HG02610 (cell line): ENCODE results near the gene MYO1A.
"Not testable (repeated sequence)": the region's sequence is repeated elsewhere in the genome, so short reads cannot be mapped to it uniquely, and the experiment has no call there.

Experiments
- ATAC-seq: cut with Tn5 transposase; IDR thresholded peaks from one replicate; pipeline ENCODE4 v1.9.1; 2021; ENCODE audit warnings: mild to moderate bottlenecking, moderate library complexity; ENCODE audit not compliant: unreplicated experiment

The MYO1A gene

GRCh38 chr12:56996793-56997545, 53.0 kb downstream of the MYO1A start:
- no peak for ATAC-seq

- ATAC-seq, result no peak
Measured at GRCh38 chr12:56995930-56996496, 53.9 kb downstream of the MYO1A start.

- ATAC-seq, result no peak
Measured at GRCh38 chr12:56995201-56995929, 54.6 kb downstream of the MYO1A start.

- no peak for ATAC-seq
Measured at GRCh38 chr12:56994231-56994746, 55.6 kb downstream of the MYO1A start.

- no peak for ATAC-seq
Measured at GRCh38 chr12:56993346-56993745, 56.6 kb downstream of the MYO1A start.

- ATAC-seq, result no peak
Measured at GRCh38 chr12:56991319-56992246, 58.3 kb downstream of the MYO1A start.

- no peak for ATAC-seq
Measured at GRCh38 chr12:56990648-56991318, 59.1 kb downstream of the MYO1A start.

GRCh38 chr12:56989861-56990610, 59.9 kb downstream of the MYO1A start:
- ATAC-seq, result no peak

GRCh38 chr12:56988207-56988739, 61.7 kb downstream of the MYO1A start:
- no peak for ATAC-seq

- peak; percentile 57 for ATAC-seq
Measured at GRCh38 chr12:56987551-56988053, 62.3 kb downstream of the MYO1A start.

GRCh38 chr12:56987011-56987410, 62.9 kb downstream of the MYO1A start:
- ATAC-seq, result no peak

- not testable (repeated sequence) for ATAC-seq
Measured at GRCh38 chr12:56985714-56986113, 64.2 kb downstream of the MYO1A start.

- ATAC-seq, result no peak
Measured at GRCh38 chr12:56983386-56983785, 66.5 kb downstream of the MYO1A start.

- ATAC-seq, result not testable (repeated sequence)
Measured at GRCh38 chr12:56982578-56983236, 67.2 kb downstream of the MYO1A start.

GRCh38 chr12:56980941-56981530, 68.9 kb downstream of the MYO1A start:
- ATAC-seq, result no peak

GRCh38 chr12:56980268-56980667, 69.7 kb downstream of the MYO1A start:
- no peak for ATAC-seq

GRCh38 chr12:56979628-56980027, 70.3 kb downstream of the MYO1A start:
- no peak for ATAC-seq
